Measurements from ENCODE around the gene POLR3E. TPM values are rescaled to one million over a fixed set of nuclear protein-coding genes. Genes with fewer than 3 reads are reported as not detected.
"Not testable (repeated sequence)": the region's sequence is repeated elsewhere in the genome, so short reads cannot be mapped to it uniquely, and the experiment has no call there.

POLR3E gene
- total RNA-seq, 1 donor from 2014 or later = 32.5 TPM

DNA sequence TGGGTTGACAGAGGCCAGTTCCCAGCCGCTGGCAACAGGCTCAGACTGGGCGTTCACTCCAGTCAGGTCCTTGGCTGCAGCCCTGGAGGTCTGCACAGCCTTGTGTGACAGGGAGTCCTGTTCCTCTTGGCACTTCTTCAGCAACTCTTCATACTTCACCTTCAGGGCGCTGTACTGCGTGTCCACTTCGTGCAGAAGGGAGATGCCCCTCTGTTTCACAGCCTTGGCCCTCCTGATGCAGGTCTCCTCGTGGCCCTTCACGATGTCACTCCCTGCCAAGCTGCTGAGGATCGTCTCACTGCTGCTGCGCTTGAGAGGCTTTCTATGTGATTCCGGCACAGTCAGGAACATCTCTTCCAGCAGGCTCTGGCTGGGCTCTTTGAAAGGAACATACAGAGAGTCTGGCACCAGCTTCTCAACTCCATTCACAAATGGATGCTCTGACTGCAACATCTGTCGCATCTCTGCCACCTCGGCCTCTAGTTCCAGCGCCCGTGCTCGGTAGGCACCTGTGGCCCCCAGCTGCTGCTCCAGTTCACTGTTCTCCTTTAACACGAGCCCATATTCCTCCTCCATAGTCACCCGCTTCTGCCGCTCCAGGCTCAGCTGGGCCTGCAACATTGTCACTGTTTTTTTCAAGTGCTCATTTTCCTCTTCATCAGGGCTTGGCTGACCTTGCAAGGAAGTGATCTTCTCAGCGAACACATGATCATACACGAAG lies 50.1 kb downstream of the POLR3E start:
- Mint-ChIP-seq H3K36me3 (ENCODE audit: low read depth, unreplicated experiment) (peaks cover 37% of the 10 kb centered on the region), H3K9me3 (ENCODE audit: unreplicated experiment) (no peaks in the 10 kb centered on the region), H3K4me1 (ENCODE audit: low read depth, unreplicated experiment) (peaks cover 13% of the 10 kb centered on the region), H3K27ac (ENCODE audit: unreplicated experiment) (peak overlapping the region; percentile 67), H3K27me3 (ENCODE audit: low read depth, unreplicated experiment) (no peaks in the 10 kb centered on the region), H3K4me3 (ENCODE audit: unreplicated experiment) (no peak overlapping the region)
- Histone ChIP-seq H3K9ac (ENCODE audit: low read length) (no peak overlapping the region), H4K20me1 (ENCODE audit: insufficient read depth, low read length) (peaks cover 42% of the 10 kb centered on the region), H3K27me3 (ENCODE audit: insufficient read depth, low read length) (no peaks in the 10 kb centered on the region), H3K4me3 (ENCODE audit: insufficient read depth, low read depth, low read length) (no peak overlapping the region), H3K36me3 (ENCODE audit: insufficient read depth, low read length) (peaks cover 50% of the 10 kb centered on the region), H3K4me1 (ENCODE audit: insufficient read depth, low read length) (no peaks in the 10 kb centered on the region), H3K4me2 (ENCODE audit: low read length) (no peak overlapping the region), H3K9me3 (ENCODE audit: insufficient read depth, low read depth, low read length) (no peaks in the 10 kb centered on the region), H2AFZ (ENCODE audit: low read depth, low read length) (no peak overlapping the region), H3K27ac (ENCODE audit: low read depth, low read length) (no peak overlapping the region), H3K79me2 (ENCODE audit: insufficient read depth, low read length) (peaks cover 36% of the 10 kb centered on the region)
- no peak for FAIRE-seq
- DNase-seq (ENCODE audit: low read depth) = no peak
- no peak for TF ChIP-seq EZH2 (IDR thresholded peaks at IDR 0.05; ENCODE audit: insufficient read depth, low read length)
- TF ChIP-seq, protein P1, sequence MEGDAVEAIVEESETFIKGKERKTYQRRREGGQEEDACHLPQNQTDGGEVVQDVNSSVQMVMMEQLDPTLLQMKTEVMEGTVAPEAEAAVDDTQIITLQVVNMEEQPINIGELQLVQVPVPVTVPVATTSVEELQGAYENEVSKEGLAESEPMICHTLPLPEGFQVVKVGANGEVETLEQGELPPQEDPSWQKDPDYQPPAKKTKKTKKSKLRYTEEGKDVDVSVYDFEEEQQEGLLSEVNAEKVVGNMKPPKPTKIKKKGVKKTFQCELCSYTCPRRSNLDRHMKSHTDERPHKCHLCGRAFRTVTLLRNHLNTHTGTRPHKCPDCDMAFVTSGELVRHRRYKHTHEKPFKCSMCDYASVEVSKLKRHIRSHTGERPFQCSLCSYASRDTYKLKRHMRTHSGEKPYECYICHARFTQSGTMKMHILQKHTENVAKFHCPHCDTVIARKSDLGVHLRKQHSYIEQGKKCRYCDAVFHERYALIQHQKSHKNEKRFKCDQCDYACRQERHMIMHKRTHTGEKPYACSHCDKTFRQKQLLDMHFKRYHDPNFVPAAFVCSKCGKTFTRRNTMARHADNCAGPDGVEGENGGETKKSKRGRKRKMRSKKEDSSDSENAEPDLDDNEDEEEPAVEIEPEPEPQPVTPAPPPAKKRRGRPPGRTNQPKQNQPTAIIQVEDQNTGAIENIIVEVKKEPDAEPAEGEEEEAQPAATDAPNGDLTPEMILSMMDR (IDR thresholded peaks at IDR 0.05; ENCODE audit: insufficient read depth, low read depth, low read length) = no peak

DNA sequence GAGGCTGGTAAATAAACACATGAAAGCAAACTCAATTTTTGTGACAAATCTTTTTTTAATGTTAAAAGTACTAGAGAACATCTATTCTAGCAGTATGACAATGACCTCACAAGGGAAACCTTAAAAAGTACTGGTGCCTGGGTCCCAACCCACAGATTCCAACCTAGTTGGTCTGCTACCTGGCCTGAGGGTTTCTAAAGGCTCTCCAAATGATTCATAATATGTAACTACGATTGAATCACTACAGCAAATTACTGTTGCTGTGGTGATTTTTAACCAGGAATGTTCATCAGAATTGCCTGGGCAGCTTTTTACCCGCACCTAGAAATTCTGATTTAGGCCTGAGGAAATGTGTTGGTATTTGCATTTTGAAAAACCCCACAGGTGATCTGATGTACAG lies 51.1 kb downstream of the POLR3E start:
- Histone ChIP-seq H3K36me3 (ENCODE audit: insufficient read depth, low read length) (peaks cover 52% of the 10 kb centered on the region), H3K4me2 (ENCODE audit: low read length) (no peak overlapping the region), H3K4me1 (ENCODE audit: insufficient read depth, low read length) (peaks cover 10% of the 10 kb centered on the region), H4K20me1 (ENCODE audit: insufficient read depth, low read length) (peaks cover 52% of the 10 kb centered on the region), H3K9ac (ENCODE audit: low read length) (no peak overlapping the region), H3K27ac (ENCODE audit: low read depth, low read length) (no peak overlapping the region), H2AFZ (ENCODE audit: low read depth, low read length) (no peak overlapping the region), H3K79me2 (ENCODE audit: insufficient read depth, low read length) (peaks cover 41% of the 10 kb centered on the region), H3K27me3 (ENCODE audit: insufficient read depth, low read length) (no peaks in the 10 kb centered on the region), H3K4me3 (ENCODE audit: insufficient read depth, low read depth, low read length) (no peak overlapping the region), H3K9me3 (ENCODE audit: insufficient read depth, low read depth, low read length) (no peaks in the 10 kb centered on the region)
- TF ChIP-seq, protein P1 (IDR thresholded peaks at IDR 0.05; ENCODE audit: insufficient read depth, low read depth, low read length) = no peak
- TF ChIP-seq EZH2 (IDR thresholded peaks at IDR 0.05; ENCODE audit: insufficient read depth, low read length) = no peak
- Mint-ChIP-seq H3K27ac (ENCODE audit: unreplicated experiment) (no peak overlapping the region), H3K36me3 (ENCODE audit: low read depth, unreplicated experiment) (peaks cover 36% of the 10 kb centered on the region), H3K4me1 (ENCODE audit: low read depth, unreplicated experiment) (peaks cover 22% of the 10 kb centered on the region), H3K9me3 (ENCODE audit: unreplicated experiment) (no peaks in the 10 kb centered on the region), H3K27me3 (ENCODE audit: low read depth, unreplicated experiment) (no peaks in the 10 kb centered on the region), H3K4me3 (ENCODE audit: unreplicated experiment) (no peak overlapping the region)
- FAIRE-seq (no peak), DNase-seq (ENCODE audit: low read depth) (no peak)

DNA sequence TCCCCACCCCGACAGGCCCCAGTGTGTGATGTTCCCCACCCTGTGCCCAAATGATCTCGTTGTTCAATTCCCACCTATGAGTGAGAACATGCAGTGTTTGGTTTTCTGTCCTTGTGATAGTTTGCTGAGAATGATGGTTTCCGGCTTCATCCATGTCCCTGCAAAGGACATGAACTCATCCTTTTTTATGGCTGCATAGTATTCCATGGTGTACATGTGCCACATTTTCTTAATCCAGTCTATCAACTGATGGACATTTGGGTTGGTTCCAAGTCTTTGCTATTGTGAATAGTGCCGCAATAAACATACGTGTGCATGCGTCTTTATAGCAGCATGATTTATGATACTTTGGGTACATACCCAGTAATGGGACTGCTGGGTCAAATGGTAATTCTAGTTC lies 53.8 kb downstream of the POLR3E start:
- H3K4me2 ChIP-seq (ENCODE audit: low read length); H3K4me3 ChIP-seq (ENCODE audit: insufficient read depth, low read depth, low read length); H3K27ac Mint-ChIP-seq (ENCODE audit: unreplicated experiment); H3K9me3 Mint-ChIP-seq (ENCODE audit: unreplicated experiment); H3K27me3 ChIP-seq (ENCODE audit: insufficient read depth, low read length); H3K9ac ChIP-seq (ENCODE audit: low read length); H3K9me3 ChIP-seq (ENCODE audit: insufficient read depth, low read depth, low read length); H3K4me3 Mint-ChIP-seq (ENCODE audit: unreplicated experiment); H3K27ac ChIP-seq (ENCODE audit: low read depth, low read length); FAIRE-seq; H2AFZ ChIP-seq (ENCODE audit: low read depth, low read length); H3K27me3 Mint-ChIP-seq (ENCODE audit: low read depth, unreplicated experiment); DNase-seq (ENCODE audit: low read depth): not testable (repeated sequence)
- peaks cover 45% of the 10 kb centered on the region for H3K36me3 ChIP-seq (ENCODE audit: insufficient read depth, low read length)
- Mint-ChIP-seq H3K4me1 (ENCODE audit: low read depth, unreplicated experiment) (peaks cover 30% of the 10 kb centered on the region), H3K36me3 (ENCODE audit: low read depth, unreplicated experiment) (peaks cover 39% of the 10 kb centered on the region)
- peaks cover 19% of the 10 kb centered on the region for H3K4me1 ChIP-seq (ENCODE audit: insufficient read depth, low read length)
- peaks cover 69% of the 10 kb centered on the region for H4K20me1 ChIP-seq (ENCODE audit: insufficient read depth, low read length)
- H3K79me2 ChIP-seq (ENCODE audit: insufficient read depth, low read length) = peaks cover 56% of the 10 kb centered on the region

Data from astrocyte (in vitro differentiated cells and primary cell).